ENCODE measurements around the gene ALK.

GRCh38 chr2:29628108-29628745 lies 293.2 kb downstream of the ALK start:
- TF ChIP-seq CTCF (IDR thresholded peaks at IDR 0.05) (no peak), ZFX (IDR thresholded peaks at IDR 0.05; ENCODE audit: borderline replicate concordance) (no peak)

Data from 22Rv1 (cell line).